ENCODE results near the gene SLC14A1.

SLC14A1 gene

GRCh38 chr18:45723567-45724355, at the start of gene SLC14A1:
Gene SLC14A1, plus strand, starts transcription at chr18:45724181. Its CDS starts 6,140 bp downstream, at chr18:45730321.
- no peak for DNase-seq (ENCODE audit: low spot score)

GRCh38 chr18:45677276-45677807, 46.6 kb upstream of the SLC14A1 start:
- DNase-seq (ENCODE audit: low spot score) = no peak

- DNase-seq (ENCODE audit: low spot score) = no peak
These were observed 45.5 kb upstream of the SLC14A1 start for GRCh38 chr18:45678441-45678840.

GRCh38 chr18:45678850-45679249, 45.1 kb upstream of the SLC14A1 start:
- no peak for DNase-seq (ENCODE audit: low spot score)

- DNase-seq (ENCODE audit: low spot score) = no peak
These were observed 43.8 kb upstream of the SLC14A1 start for GRCh38 chr18:45680066-45680690.

GRCh38 chr18:45682181-45682580, 41.8 kb upstream of the SLC14A1 start:
- DNase-seq (ENCODE audit: low spot score) = no peak

GRCh38 chr18:45684341-45685115, 39.5 kb upstream of the SLC14A1 start:
- no peak for DNase-seq (ENCODE audit: low spot score)

- DNase-seq (ENCODE audit: low spot score) = no peak
These were observed 36.9 kb upstream of the SLC14A1 start for GRCh38 chr18:45686891-45687611.

- DNase-seq (ENCODE audit: low spot score) = no peak
These were observed 36.4 kb upstream of the SLC14A1 start for GRCh38 chr18:45687621-45688020.

GRCh38 chr18:45688113-45688512, 35.9 kb upstream of the SLC14A1 start:
- DNase-seq (ENCODE audit: low spot score) = no peak

GRCh38 chr18:45688833-45689232, 35.1 kb upstream of the SLC14A1 start:
- no peak for DNase-seq (ENCODE audit: low spot score)

- no peak for DNase-seq (ENCODE audit: low spot score)
These were observed 34.6 kb upstream of the SLC14A1 start for GRCh38 chr18:45689396-45689795.

- peak; percentile 70 for DNase-seq (ENCODE audit: low spot score)
These were observed 32.8 kb upstream of the SLC14A1 start for GRCh38 chr18:45690975-45691815.

GRCh38 chr18:45691816-45692179, 32.2 kb upstream of the SLC14A1 start:
- DNase-seq (ENCODE audit: low spot score) = no peak

- DNase-seq (ENCODE audit: low spot score) = no peak
These were observed 21.2 kb upstream of the SLC14A1 start for GRCh38 chr18:45702708-45703265.

- no peak for DNase-seq (ENCODE audit: low spot score)
These were observed 15.2 kb upstream of the SLC14A1 start for GRCh38 chr18:45708831-45709230.

- DNase-seq (ENCODE audit: low spot score) = no peak
These were observed 11.9 kb upstream of the SLC14A1 start for GRCh38 chr18:45712061-45712460.

GRCh38 chr18:45713239-45713638, 10.7 kb upstream of the SLC14A1 start:
- no peak for DNase-seq (ENCODE audit: low spot score)

- no peak for DNase-seq (ENCODE audit: low spot score)
These were observed 8.7 kb upstream of the SLC14A1 start for GRCh38 chr18:45715212-45715780.

- DNase-seq (ENCODE audit: low spot score) = no peak
These were observed 4.9 kb upstream of the SLC14A1 start for GRCh38 chr18:45719106-45719505.
